Heart right ventricle (tissue), 16 donors: Measurements from ENCODE around the gene OGFR. TPM values are rescaled to one million over a fixed set of nuclear protein-coding genes. Genes with fewer than 3 reads are reported as not detected.

Experiments
- ATAC-seq, 8 donors: fragments of 200-7000 bp; cut with Tn5 transposase; one replicate each; pipeline ENCODE4 v1.9.1; 2020; ENCODE audit warnings: mild to moderate bottlenecking in 8 of 8, moderate library complexity in 8 of 8, moderate number of reproducible peaks in 1 of 8
- DNase-seq, 2 donors: peaks; one replicate each; pipeline ENCODE4 v3.0.0-alpha.2; 2020
- H3K27ac ChIP-seq, 10 donors: fragments of 200-600 bp; sonication (generic) in 2 of 10; one replicate each; pipeline versions ENCODE4 v1.5.0 to v1.8.0; 2020 to 2022; ENCODE audit warnings: mild to moderate bottlenecking in 3 of 10
- H3K27me3 ChIP-seq, 7 donors: fragments of 200-600 bp; one replicate each; pipeline ENCODE4 v1.8.0; 2021 to 2022; ENCODE audit warnings: mild to moderate bottlenecking in 2 of 7
- H3K36me3 ChIP-seq, 9 donors: fragments of 200-600 bp; sonication (generic) in 1 of 9; one replicate each; pipeline versions ENCODE4 v1.5.0 to v1.8.0; 2020 to 2022; ENCODE audit warnings: mild to moderate bottlenecking in 2 of 9
- H3K4me1 ChIP-seq, 9 donors: fragments of 200-600 bp; sonication (generic) in 1 of 9; one replicate each; pipeline versions ENCODE4 v1.5.0 to v1.8.0; 2020 to 2022; ENCODE audit warnings: mild to moderate bottlenecking in 4 of 9
- H3K4me3 ChIP-seq, 10 donors: fragments of 200-600 bp; sonication (generic) in 2 of 10; one replicate each; pipeline versions ENCODE4 v1.5.0 to v1.8.0; 2020 to 2022; ENCODE audit warnings: mild to moderate bottlenecking in 7 of 10, moderate library complexity in 2 of 10
- H3K9me3 ChIP-seq, 11 donors: fragments of 200-600 bp in 10 of 11; sonication (generic) in 2 of 11; one replicate each; pipeline versions ENCODE4 v1.5.0 to v1.8.0; 2013 to 2022; ENCODE audit warnings: mild to moderate bottlenecking in 2 of 11, control low read depth in 1 of 11, moderate library complexity in 1 of 11
- WGBS, 2 donors: extraction: QIAGEN DNeasy Blood & Tissue Kit; methylation state at CpG; one replicate each; pipeline ENCODE4 v1.1.7; 2013; ENCODE audit warnings: inconsistent platforms in 1 of 2; 5-methylcytosine and 5-hydroxymethylcytosine counted together
- intact Hi-C, 10 donors: fragments of 100-400 bp; cut with DNase I; formaldehyde crosslinking; loops; one replicate each; pipeline versions ENCODE4 v1.11.1 to v1.14.2; 2022
- polyA plus RNA-seq, 2 donors: library from polyadenylated mRNA; stranded (reverse); fragments of 200-250 nt; gene quantifications; one replicate each; pipeline ENCODE4 v1.2.3, GENCODE V29; 2013
- total RNA-seq, 10 donors: library from RNA; stranded (reverse); fragmentation: NEBNext Ultra II Directional in 3 of 10; extraction: Animal tissue kit (Norgen Biotek cat#: 25700) in 3 of 10; gene quantifications; one replicate each; pipeline versions ENCODE4 v1.2.1 to v1.2.4, GENCODE V29; 2021 to 2023
- TF ChIP-seq, protein P1 (sequence below), 9 donors: fragments of 200-600 bp; sonication (generic) in 2 of 9; IDR thresholded peaks; one replicate each; pipeline versions ENCODE4 v1.5.0 to v1.8.0; 2021 to 2022; ENCODE audit warnings: antibody characterized with exemption in 9 of 9, mild to moderate bottlenecking in 5 of 9, moderate library complexity in 1 of 9
- donor health status: Arrhythmogenic right ventricular cardiomyopathy.
- donor health status: ischemic (EF 13 %, LVEDD 7.1; RV severe dilation, severe dysfunction).
- donor health status: healthy with polysubstance abuse.
- donor health status: DM: no; HTN: yes; CAD: no.
- donor health status: DM: no; HTN: no; CAD: no.
- donor health status: ischemic (EF 25% LVEDD 6.9; RV normal size, moderate dysfunction).
- donor health status: ischemic (EF 25% LVEDD 5.7; RV mildly dilated, moderate dysfunction).
- donor health status: healthy.
- donor health status: DM: yes; HTN: yes; CAD: no.
- donor health status: Ischemic cardiomyopathy.
- donor health status: ischemic (EF 35%, LVEDD 5.7; RV mildly dilated, moderate dysfunction).
- donor health status: nonischemic (EF 11% LVEDD 7.7; RV severe dilation, severe dysfunction).
- donor health status: DM: yes; HTN: yes; CAD: no.
- donor health status: PGD.
- donor health status: ischemic (EF 29% LVEDD 5.4; RV normal size, mild dysfunction).
- donor health status: nonischemic (EF 23%, LVEDD 6.1; RV moderate dilation, normal function).

The OGFR gene
- total and polyA plus RNA-seq, 12 donors, result 13.0 to 37.5 (median 17.5) TPM

DNA sequence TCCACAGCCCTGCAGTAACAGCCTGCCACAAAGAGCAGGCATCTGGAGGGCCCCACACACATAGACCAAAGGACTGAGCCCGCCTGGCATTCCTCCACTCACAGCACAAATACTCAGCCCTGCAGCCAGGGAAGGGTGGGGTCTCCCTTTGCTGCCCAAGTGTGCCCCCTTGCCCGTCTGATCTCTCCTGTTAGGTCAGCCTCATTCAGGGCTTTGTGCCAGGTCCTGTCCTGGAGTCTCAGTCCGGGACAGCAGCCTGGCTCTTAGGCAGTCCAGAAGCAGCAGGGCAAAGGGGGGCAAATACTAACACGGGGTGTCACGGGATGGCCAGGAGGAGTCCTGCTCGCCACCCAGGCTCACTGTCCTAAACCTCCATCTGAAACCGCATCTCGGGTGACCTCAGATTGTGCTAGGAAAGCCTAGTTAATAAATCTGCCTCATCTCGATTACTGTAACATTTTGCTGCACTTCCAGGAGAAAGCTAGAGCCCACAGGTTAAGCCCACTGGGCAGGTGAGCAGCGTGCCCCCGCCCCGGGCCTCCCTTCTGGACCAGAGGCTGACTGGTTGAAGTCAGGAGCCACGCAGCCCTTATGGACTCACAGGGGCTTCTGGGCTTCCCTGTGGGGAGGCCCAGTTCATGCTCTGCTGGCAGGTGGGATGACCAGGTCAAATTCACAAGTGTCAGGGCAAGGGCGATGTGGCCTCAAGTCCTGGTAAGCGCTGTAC is 3.2 kb upstream of the OGFR start:
- 75 to 81% methylated on average over 15 of the region's 15 CpGs for WGBS, 2 donors
- no peaks in the 10 kb centered on the region for H3K9me3 ChIP-seq
- H3K36me3 ChIP-seq, result peaks cover 0 to 44% (median 9%) of the 10 kb centered on the region in 9 donors
- no peaks in the 10 kb centered on the region for H3K27me3 ChIP-seq
- peak overlapping the region in 6 of 10 donors; percentile 25 to 77 (median 52) for H3K27ac ChIP-seq
- DNase-seq (no peak), ATAC-seq (peak in 5 of 8 donors; percentile 5 to 58 (median 38))
- peaks cover 15 to 61% (median 51%) of the 10 kb centered on the region in 9 donors for H3K4me1 ChIP-seq
- H3K4me3 ChIP-seq, result no peak overlapping the region
- TF ChIP-seq, protein P1, sequence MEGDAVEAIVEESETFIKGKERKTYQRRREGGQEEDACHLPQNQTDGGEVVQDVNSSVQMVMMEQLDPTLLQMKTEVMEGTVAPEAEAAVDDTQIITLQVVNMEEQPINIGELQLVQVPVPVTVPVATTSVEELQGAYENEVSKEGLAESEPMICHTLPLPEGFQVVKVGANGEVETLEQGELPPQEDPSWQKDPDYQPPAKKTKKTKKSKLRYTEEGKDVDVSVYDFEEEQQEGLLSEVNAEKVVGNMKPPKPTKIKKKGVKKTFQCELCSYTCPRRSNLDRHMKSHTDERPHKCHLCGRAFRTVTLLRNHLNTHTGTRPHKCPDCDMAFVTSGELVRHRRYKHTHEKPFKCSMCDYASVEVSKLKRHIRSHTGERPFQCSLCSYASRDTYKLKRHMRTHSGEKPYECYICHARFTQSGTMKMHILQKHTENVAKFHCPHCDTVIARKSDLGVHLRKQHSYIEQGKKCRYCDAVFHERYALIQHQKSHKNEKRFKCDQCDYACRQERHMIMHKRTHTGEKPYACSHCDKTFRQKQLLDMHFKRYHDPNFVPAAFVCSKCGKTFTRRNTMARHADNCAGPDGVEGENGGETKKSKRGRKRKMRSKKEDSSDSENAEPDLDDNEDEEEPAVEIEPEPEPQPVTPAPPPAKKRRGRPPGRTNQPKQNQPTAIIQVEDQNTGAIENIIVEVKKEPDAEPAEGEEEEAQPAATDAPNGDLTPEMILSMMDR (IDR thresholded peaks at IDR 0.05), result no peak
- intact Hi-C loops, result loop anchor here in 1 of 10 donors (10.0 kb wide), 1 partner anchor 297 kb away; no protein-coding TSS in a partner anchor

- Histone ChIP-seq H3K4me3 (peak overlapping the region in 1 of 10 donors; percentile 5), H3K4me1 (peaks cover 20 to 65% (median 55%) of the 10 kb centered on the region in 9 donors), H3K9me3 (no peaks in the 10 kb centered on the region), H3K27me3 (no peaks in the 10 kb centered on the region), H3K36me3 (peaks cover 0 to 49% (median 9%) of the 10 kb centered on the region in 9 donors), H3K27ac (peak overlapping the region in 7 of 10 donors; percentile 21 to 77 (median 35))
- 77 to 79% methylated on average over 22 of the region's 22 CpGs for WGBS, 2 donors
- ATAC-seq (peak; percentile 6 to 68 (median 37)), DNase-seq (no peak)
- TF ChIP-seq, protein P1 (IDR thresholded peaks at IDR 0.05), result no peak
- intact Hi-C loops, result loop anchor here in 1 of 10 donors (10.0 kb wide), 1 partner anchor 297 kb away; no protein-coding TSS in a partner anchor
Observed at GRCh38 chr20:62802026-62802712, 2.5 kb upstream of the OGFR start.

GRCh38 chr20:62804021-62804626 is 511 bp upstream of the OGFR start:
- Histone ChIP-seq H3K27ac (peak overlapping the region in 9 of 10 donors; percentile 80 to 96 (median 87)), H3K27me3 (no peaks in the 10 kb centered on the region), H3K9me3 (no peaks in the 10 kb centered on the region), H3K4me1 (peaks cover 19 to 68% (median 59%) of the 10 kb centered on the region in 9 donors), H3K36me3 (peaks cover 0 to 51% (median 24%) of the 10 kb centered on the region in 9 donors), H3K4me3 (peak overlapping the region; percentile 72 to 100 (median 95))
- 20 to 23% methylated on average over 25 of the region's 25 CpGs for WGBS, 2 donors
- TF ChIP-seq, protein P1 (IDR thresholded peaks at IDR 0.05), result no peak
- intact Hi-C loops, result loop anchor here in 1 of 10 donors (10.0 kb wide), 1 partner anchor 299 kb away; no protein-coding TSS in a partner anchor
- DNase-seq, result no peak
- peak in 1 of 8 donors; percentile 1 for ATAC-seq
